HEK293 (cell line): ENCODE results near the gene LRRC57.

Experiments used
- CTCF ChIA-PET: fragments of 350-600 bp; formaldehyde crosslinking; extraction: SDS; loops from one replicate; lab custom pipeline; 2021; ENCODE audit warnings: antibody characterized with exemption; lab: Yijun Ruan, JAX
- POLR2A ChIA-PET: fragments of 300-600 bp; formaldehyde crosslinking; extraction: SDS; loops from one replicate; lab custom pipeline; 2020; ENCODE audit warnings: antibody characterized with exemption, inconsistent platforms; lab: Yijun Ruan, JAX
- H3K27ac ChIP-seq: fragments of 200-500 bp; sonication (Bioruptor generic); 2 replicates; pipeline ENCODE4 v1.5.1; 2014; ENCODE audit warnings: low read depth, low read length, control low read depth, inconsistent platforms; ENCODE audit errors: extremely low read depth
- H3K36me3 ChIP-seq, 2 experiments: fragments of 200-500 bp in 1 of 2; sonication (Bioruptor generic) in 1 of 2; 1 replicate in 1 of 2; 2 replicates in 1 of 2; pipeline ENCODE4 v1.5.1; 2014 to 2017; ENCODE audit warnings: inconsistent platforms in 2 of 2, low read length in 2 of 2; ENCODE audit not compliant: control insufficient read depth in 2 of 2, insufficient read depth in 1 of 2
- H3K4me1 ChIP-seq: fragments of 200-500 bp; sonication (Bioruptor generic); 2 replicates; pipeline ENCODE4 v1.5.1; 2014; ENCODE audit warnings: mild to moderate bottlenecking, low read length, inconsistent platforms; ENCODE audit not compliant: control insufficient read depth, insufficient read depth
- H3K4me3 ChIP-seq: 2 replicates; pipeline ENCODE4 v1.5.1; 2011; ENCODE audit warnings: low read depth, mild to moderate bottlenecking, control low read depth, low read length, moderate library complexity
- H3K9me3 ChIP-seq: fragments of 200-500 bp; sonication (Bioruptor generic); 2 replicates; pipeline ENCODE4 v1.5.1; 2014; ENCODE audit warnings: low read depth, low read length, inconsistent platforms; ENCODE audit not compliant: control insufficient read depth, insufficient read depth
- GLIS2 ChIP-seq: fragments of 450-650 bp; formaldehyde crosslinking; IDR thresholded peaks from 2 replicates; pipeline ENCODE4 v1.5.1; 2016; ENCODE audit warnings: missing biosample characterization, missing genetic modification characterization
- KLF7 ChIP-seq: fragments of 450-650 bp; formaldehyde crosslinking; IDR thresholded peaks from 2 replicates; pipeline ENCODE4 v1.5.1; 2016; ENCODE audit warnings: missing biosample characterization, missing genetic modification characterization, borderline replicate concordance
- KLF8 ChIP-seq: fragments of 450-650 bp; formaldehyde crosslinking; IDR thresholded peaks from 2 replicates; pipeline ENCODE4 v1.5.1; 2016; ENCODE audit warnings: missing biosample characterization, missing genetic modification characterization
- REPIN1 ChIP-seq: fragments of 450-650 bp; formaldehyde crosslinking; IDR thresholded peaks from 2 replicates; pipeline ENCODE4 v1.5.1; 2017; ENCODE audit warnings: missing biosample characterization, missing genetic modification characterization, low read depth
- SCRT2 ChIP-seq: fragments of 450-650 bp; formaldehyde crosslinking; IDR thresholded peaks from 2 replicates; pipeline ENCODE4 v1.5.1; 2016; ENCODE audit warnings: missing biosample characterization, missing genetic modification characterization
- TCF7L2 ChIP-seq: IDR thresholded peaks from 2 replicates; pipeline ENCODE4 v1.6.1; 2011; ENCODE audit warnings: low read depth, mild to moderate bottlenecking, inconsistent platforms, low read length, moderate library complexity, borderline replicate concordance
- ZNF214 ChIP-seq: fragments of 450-650 bp; formaldehyde crosslinking; IDR thresholded peaks from 2 replicates; pipeline ENCODE4 v1.5.1; 2017; ENCODE audit warnings: missing biosample characterization, mild to moderate bottlenecking, missing genetic modification characterization, borderline replicate concordance
- ZNF350 ChIP-seq: fragments of 450-650 bp; formaldehyde crosslinking; IDR thresholded peaks from 2 replicates; pipeline ENCODE4 v1.5.0; 2017; ENCODE audit warnings: missing biosample characterization, mild to moderate bottlenecking, missing genetic modification characterization
- ZNF37A ChIP-seq: fragments of 450-650 bp; IDR thresholded peaks from 2 replicates; pipeline ENCODE4 v1.5.1; 2018; ENCODE audit warnings: missing biosample characterization, missing genetic modification characterization
- ZNF433 ChIP-seq: fragments of 450-650 bp; formaldehyde crosslinking; IDR thresholded peaks from 2 replicates; pipeline ENCODE4 v1.5.1; 2016; ENCODE audit warnings: missing biosample characterization, missing genetic modification characterization, low read depth
- ZNF488 ChIP-seq: fragments of 450-650 bp; formaldehyde crosslinking; IDR thresholded peaks from 2 replicates; pipeline ENCODE4 v1.5.1; 2016; ENCODE audit warnings: missing biosample characterization, missing genetic modification characterization
- ZNF580 ChIP-seq: fragments of 450-650 bp; formaldehyde crosslinking; IDR thresholded peaks from 2 replicates; pipeline ENCODE4 v1.5.1; 2016; ENCODE audit warnings: missing biosample characterization, missing genetic modification characterization
- ZNF645 ChIP-seq: fragments of 450-650 bp; formaldehyde crosslinking; IDR thresholded peaks from 2 replicates; pipeline ENCODE4; 2016; ENCODE audit warnings: missing biosample characterization, missing genetic modification characterization
- ZNF664 ChIP-seq: fragments of 450-650 bp; formaldehyde crosslinking; IDR thresholded peaks from 2 replicates; pipeline ENCODE4 v1.5.1; 2016; ENCODE audit warnings: missing biosample characterization, missing genetic modification characterization
- ZNF76 ChIP-seq: fragments of 450-650 bp; formaldehyde crosslinking; IDR thresholded peaks from 2 replicates; pipeline ENCODE4; 2016; ENCODE audit warnings: low read depth, missing biosample characterization, missing genetic modification characterization, borderline replicate concordance
- ZNF776 ChIP-seq: fragments of 450-650 bp; formaldehyde crosslinking; IDR thresholded peaks from 2 replicates; pipeline ENCODE4 v1.5.0; 2017; ENCODE audit warnings: missing biosample characterization, missing genetic modification characterization, borderline replicate concordance
- ZSCAN18 ChIP-seq: fragments of 450-650 bp; formaldehyde crosslinking; IDR thresholded peaks from 2 replicates; pipeline ENCODE4 v1.5.1; 2016; ENCODE audit warnings: missing biosample characterization, missing genetic modification characterization
- ZXDB ChIP-seq: fragments of 450-650 bp; formaldehyde crosslinking; IDR thresholded peaks from 2 replicates; pipeline ENCODE4 v1.5.1; 2016; ENCODE audit warnings: missing biosample characterization, missing genetic modification characterization
- TF ChIP-seq, protein P1 (sequence below): fragments of 450-650 bp; formaldehyde crosslinking; IDR thresholded peaks from 2 replicates; pipeline ENCODE4 v1.5.1; 2016; ENCODE audit warnings: missing biosample characterization, missing genetic modification characterization
- TF ChIP-seq, protein P2 (sequence below): fragments of 450-650 bp; formaldehyde crosslinking; IDR thresholded peaks from 2 replicates; pipeline ENCODE4 v1.5.1; 2016; ENCODE audit warnings: missing biosample characterization, missing genetic modification characterization
- TF ChIP-seq, protein P3 (sequence below): fragments of 450-650 bp; formaldehyde crosslinking; IDR thresholded peaks from 2 replicates; pipeline ENCODE4 v1.5.1; 2016; ENCODE audit warnings: missing biosample characterization, missing genetic modification characterization

Gene LRRC57

GRCh38 chr15:42490671-42491538, 57.7 kb downstream of the LRRC57 start, which contains the start of gene ZNF106 (continued):
- TF ChIP-seq, protein P1, sequence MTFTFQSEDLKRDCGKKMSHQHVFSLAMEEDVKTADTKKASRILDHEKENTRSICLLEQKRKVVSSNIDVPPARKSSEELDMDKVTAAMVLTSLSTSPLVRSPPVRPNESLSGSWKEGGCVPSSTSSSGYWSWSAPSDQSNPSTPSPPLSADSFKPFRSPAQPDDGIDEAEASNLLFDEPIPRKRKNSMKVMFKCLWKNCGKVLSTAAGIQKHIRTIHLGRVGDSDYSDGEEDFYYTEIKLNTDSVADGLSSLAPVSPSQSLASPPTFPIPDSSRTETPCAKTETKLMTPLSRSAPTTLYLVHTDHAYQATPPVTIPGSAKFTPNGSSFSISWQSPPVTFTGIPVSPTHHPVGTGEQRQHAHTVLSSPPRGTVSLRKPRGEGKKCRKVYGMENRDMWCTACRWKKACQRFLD (tag by site-specific recombination), result no peak
- TF ChIP-seq ZNF645 (tag by site-specific recombination), result no peak
- TF ChIP-seq GLIS2 (tag by site-specific recombination), result peak; percentile 53
- TF ChIP-seq, protein P2, sequence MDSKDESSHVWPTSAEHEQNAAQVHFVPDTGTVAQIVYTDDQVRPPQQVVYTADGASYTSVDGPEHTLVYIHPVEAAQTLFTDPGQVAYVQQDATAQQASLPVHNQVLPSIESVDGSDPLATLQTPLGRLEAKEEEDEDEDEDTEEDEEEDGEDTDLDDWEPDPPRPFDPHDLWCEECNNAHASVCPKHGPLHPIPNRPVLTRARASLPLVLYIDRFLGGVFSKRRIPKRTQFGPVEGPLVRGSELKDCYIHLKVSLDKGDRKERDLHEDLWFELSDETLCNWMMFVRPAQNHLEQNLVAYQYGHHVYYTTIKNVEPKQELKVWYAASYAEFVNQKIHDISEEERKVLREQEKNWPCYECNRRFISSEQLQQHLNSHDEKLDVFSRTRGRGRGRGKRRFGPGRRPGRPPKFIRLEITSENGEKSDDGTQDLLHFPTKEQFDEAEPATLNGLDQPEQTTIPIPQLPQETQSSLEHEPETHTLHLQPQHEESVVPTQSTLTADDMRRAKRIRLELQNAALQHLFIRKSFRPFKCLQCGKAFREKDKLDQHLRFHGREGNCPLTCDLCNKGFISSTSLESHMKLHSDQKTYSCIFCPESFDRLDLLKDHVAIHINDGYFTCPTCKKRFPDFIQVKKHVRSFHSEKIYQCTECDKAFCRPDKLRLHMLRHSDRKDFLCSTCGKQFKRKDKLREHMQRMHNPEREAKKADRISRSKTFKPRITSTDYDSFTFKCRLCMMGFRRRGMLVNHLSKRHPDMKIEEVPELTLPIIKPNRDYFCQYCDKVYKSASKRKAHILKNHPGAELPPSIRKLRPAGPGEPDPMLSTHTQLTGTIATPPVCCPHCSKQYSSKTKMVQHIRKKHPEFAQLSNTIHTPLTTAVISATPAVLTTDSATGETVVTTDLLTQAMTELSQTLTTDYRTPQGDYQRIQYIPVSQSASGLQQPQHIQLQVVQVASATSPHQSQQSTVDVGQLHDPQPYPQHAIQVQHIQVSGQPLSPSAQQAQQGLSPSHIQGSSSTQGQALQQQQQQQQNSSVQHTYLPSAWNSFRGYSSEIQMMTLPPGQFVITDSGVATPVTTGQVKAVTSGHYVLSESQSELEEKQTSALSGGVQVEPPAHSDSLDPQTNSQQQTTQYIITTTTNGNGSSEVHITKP (tag by site-specific recombination), result no peak
- TF ChIP-seq, protein P3, sequence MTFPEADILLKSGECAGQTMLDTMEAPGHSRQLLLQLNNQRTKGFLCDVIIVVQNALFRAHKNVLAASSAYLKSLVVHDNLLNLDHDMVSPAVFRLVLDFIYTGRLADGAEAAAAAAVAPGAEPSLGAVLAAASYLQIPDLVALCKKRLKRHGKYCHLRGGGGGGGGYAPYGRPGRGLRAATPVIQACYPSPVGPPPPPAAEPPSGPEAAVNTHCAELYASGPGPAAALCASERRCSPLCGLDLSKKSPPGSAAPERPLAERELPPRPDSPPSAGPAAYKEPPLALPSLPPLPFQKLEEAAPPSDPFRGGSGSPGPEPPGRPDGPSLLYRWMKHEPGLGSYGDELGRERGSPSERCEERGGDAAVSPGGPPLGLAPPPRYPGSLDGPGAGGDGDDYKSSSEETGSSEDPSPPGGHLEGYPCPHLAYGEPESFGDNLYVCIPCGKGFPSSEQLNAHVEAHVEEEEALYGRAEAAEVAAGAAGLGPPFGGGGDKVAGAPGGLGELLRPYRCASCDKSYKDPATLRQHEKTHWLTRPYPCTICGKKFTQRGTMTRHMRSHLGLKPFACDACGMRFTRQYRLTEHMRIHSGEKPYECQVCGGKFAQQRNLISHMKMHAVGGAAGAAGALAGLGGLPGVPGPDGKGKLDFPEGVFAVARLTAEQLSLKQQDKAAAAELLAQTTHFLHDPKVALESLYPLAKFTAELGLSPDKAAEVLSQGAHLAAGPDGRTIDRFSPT (tag by site-specific recombination), result no peak
- TF ChIP-seq ZNF488 (tag by site-specific recombination), result no peak

DNA sequence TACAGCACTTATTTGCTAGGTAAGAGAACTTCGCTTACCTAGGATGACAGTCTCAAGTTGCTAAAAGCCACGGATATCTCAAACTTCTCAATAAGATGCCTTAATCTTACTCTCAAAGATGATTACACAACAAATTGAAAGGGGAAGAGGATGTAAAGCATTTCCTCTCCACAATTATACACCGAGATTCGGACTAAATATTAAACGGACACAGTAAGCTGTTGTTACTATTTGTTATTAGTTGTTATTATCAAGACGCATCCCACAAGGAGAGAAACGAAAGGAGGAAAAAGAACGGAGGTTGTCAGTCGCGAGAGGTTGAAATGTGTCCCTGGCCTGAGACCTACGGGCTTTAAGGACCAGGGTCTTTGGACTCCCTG, 58.3 kb downstream of the LRRC57 start:
- H3K4me3 ChIP-seq, result peak overlapping the region; percentile 81
- H3K4me1 ChIP-seq, result no peaks in the 10 kb centered on the region
- H3K9me3 ChIP-seq, result no peaks in the 10 kb centered on the region
- no peak overlapping the region; the same call in 1 of the 2 replicates for H3K27ac ChIP-seq
- ChIA-PET POLR2A (interaction anchor here (0.7 to 1.8 kb wide), 4 partner anchors 10 to 306 kb away, joined by 3 to 8 read pairs (median 4); partner anchors contain the start of genes HAUS2 and LRRC57), CTCF (no interaction called here)
- TF ChIP-seq ZNF488 (tag by site-specific recombination) (no peak), ZNF664 (no peak), ZNF37A (tag by site-specific recombination) (no peak), ZNF580 (no peak), KLF7 (no peak), SCRT2 (tag by site-specific recombination) (no peak), REPIN1 (tag by site-specific recombination) (no peak), ZNF433 (tag by site-specific recombination) (no peak), ZSCAN18 (tag by site-specific recombination) (no peak), KLF8 (tag by site-specific recombination) (no peak), TCF7L2 (no peak), ZXDB (tag by site-specific recombination) (no peak), ZNF214 (tag by site-specific recombination) (no peak), ZNF350 (tag by site-specific recombination) (no peak), ZNF76 (no peak), ZNF776 (tag by site-specific recombination) (no peak)
- H3K36me3 ChIP-seq, result no peaks in the 10 kb centered on the region
